HG02642 (cell line): Measurements from ENCODE around the gene HJURP.

Source experiments
- ATAC-seq: cut with Tn5 transposase; IDR thresholded peaks from one replicate; pipeline ENCODE4 v1.9.1; 2021; ENCODE audit warnings: mild to moderate bottlenecking; ENCODE audit not compliant: unreplicated experiment, poor library complexity

HJURP gene

GRCh38 chr2:233817361-233817911 lies 36.9 kb downstream of the HJURP start:
- ATAC-seq: no peak

GRCh38 chr2:233816771-233817170 lies 37.6 kb downstream of the HJURP start:
- no peak for ATAC-seq

GRCh38 chr2:233816334-233816733 lies 38.0 kb downstream of the HJURP start:
- ATAC-seq: no peak

- no peak for ATAC-seq
Measured at GRCh38 chr2:233815861-233816260, 38.5 kb downstream of the HJURP start.

GRCh38 chr2:233814056-233814835 lies 40.1 kb downstream of the HJURP start:
- ATAC-seq: no peak

GRCh38 chr2:233813236-233814055 lies 40.9 kb downstream of the HJURP start:
- ATAC-seq: no peak

- ATAC-seq: no peak
Measured at GRCh38 chr2:233811732-233812131, 42.6 kb downstream of the HJURP start.

- no peak for ATAC-seq
Measured at GRCh38 chr2:233811087-233811486, 43.2 kb downstream of the HJURP start.

GRCh38 chr2:233810385-233810784 lies 44.0 kb downstream of the HJURP start:
- no peak for ATAC-seq

GRCh38 chr2:233807966-233808935 lies 46.1 kb downstream of the HJURP start:
- ATAC-seq: no peak

- ATAC-seq: no peak
Measured at GRCh38 chr2:233807215-233807865, 47.0 kb downstream of the HJURP start.

GRCh38 chr2:233803994-233804393 lies 50.3 kb downstream of the HJURP start:
- no peak for ATAC-seq

- no peak for ATAC-seq
Measured at GRCh38 chr2:233803292-233803911, 50.9 kb downstream of the HJURP start.

GRCh38 chr2:233802132-233802815 lies 52.1 kb downstream of the HJURP start:
- ATAC-seq: no peak

GRCh38 chr2:233801357-233802131 lies 52.8 kb downstream of the HJURP start:
- no peak for ATAC-seq

GRCh38 chr2:233800208-233800607 lies 54.1 kb downstream of the HJURP start:
- ATAC-seq: no peak

- ATAC-seq: no peak
Measured at GRCh38 chr2:233799716-233800115, 54.6 kb downstream of the HJURP start.
